GM23338 (cell line): ENCODE measurements around the gene CDK17. TPM values are rescaled to one million over a fixed set of nuclear protein-coding genes. Genes with fewer than 3 reads are reported as not detected.

ENCODE experiments used
- ATAC-seq: fragments of 200-7000 bp; cut with Tn5 transposase; 3 replicates; pipeline ENCODE4 v1.9.1; 2020
- DNase-seq: peaks from one replicate; pipeline ENCODE4 v3.0.0-alpha.2; 2015; ENCODE audit warnings: low spot score
- H2AFZ ChIP-seq: fragments of 200-600 bp; sonication (generic); 2 replicates; pipeline ENCODE4 v1.8.0; 2016; ENCODE audit warnings: antibody characterized with exemption, mild to moderate bottlenecking, moderate library complexity
- H3F3A ChIP-seq: fragments of 200-600 bp; sonication (generic); replicated peaks from 2 replicates; pipeline ENCODE4 v1.8.0; 2017; ENCODE audit warnings: antibody characterized with exemption, mixed run types, low read depth
- H3K27ac ChIP-seq: fragments of 200-600 bp; sonication (generic); 2 replicates; pipeline ENCODE4 v1.6.1; 2016; ENCODE audit warnings: low read depth
- H3K27me3 ChIP-seq: fragments of 200-600 bp; sonication (generic); 2 replicates; pipeline ENCODE4 v1.8.0; 2016; ENCODE audit warnings: mild to moderate bottlenecking, mixed run types, moderate library complexity; ENCODE audit not compliant: insufficient read depth
- H3K36me3 ChIP-seq: fragments of 200-600 bp; sonication (generic); 2 replicates; pipeline ENCODE4 v1.8.0; 2016; ENCODE audit warnings: mild to moderate bottlenecking; ENCODE audit not compliant: insufficient read depth
- H3K4me1 ChIP-seq: fragments of 200-600 bp; sonication (generic); 2 replicates; pipeline ENCODE4 v1.8.0; 2016; ENCODE audit warnings: mild to moderate bottlenecking, moderate library complexity; ENCODE audit not compliant: insufficient read depth
- H3K4me2 ChIP-seq: fragments of 200-600 bp; sonication (generic); 2 replicates; pipeline ENCODE4 v1.7.1; 2017; ENCODE audit warnings: mixed run types
- H3K4me3 ChIP-seq: fragments of 200-600 bp; sonication (generic); 2 replicates; pipeline ENCODE4 v1.6.1; 2016; ENCODE audit warnings: mixed run types
- H3K79me2 ChIP-seq: fragments of 200-600 bp; sonication (generic); replicated peaks from 2 replicates; pipeline ENCODE4 v1.8.0; 2017; ENCODE audit warnings: mild to moderate bottlenecking; ENCODE audit not compliant: insufficient read depth
- H3K9me2 ChIP-seq: fragments of 200-600 bp; sonication (generic); 2 replicates; pipeline ENCODE4 v1.8.0; 2017; ENCODE audit not compliant: insufficient read depth
- H4K20me1 ChIP-seq: fragments of 200-600 bp; sonication (generic); replicated peaks from 2 replicates; pipeline ENCODE4 v1.8.0; 2017; ENCODE audit warnings: mild to moderate bottlenecking; ENCODE audit not compliant: insufficient read depth
- H3K27ac Mint-ChIP-seq: 2 replicates; pipeline ENCODE4 v1.8.0; 2020; ENCODE audit warnings: inconsistent platforms, mild to moderate bottlenecking, moderate library complexity, mixed read lengths
- H3K27me3 Mint-ChIP-seq: 3 replicates; pipeline ENCODE4 v1.8.0; 2022; ENCODE audit warnings: low read depth, mild to moderate bottlenecking, moderate library complexity, mixed read lengths, inconsistent platforms; ENCODE audit not compliant: insufficient read depth, poor library complexity
- H3K36me3 Mint-ChIP-seq: 3 replicates; pipeline ENCODE4 v1.8.0; 2021; ENCODE audit warnings: low read depth, mild to moderate bottlenecking, inconsistent platforms, moderate library complexity, mixed read lengths
- H3K4me1 Mint-ChIP-seq: 3 replicates; pipeline ENCODE4 v1.8.0; 2020; ENCODE audit warnings: mild to moderate bottlenecking, inconsistent platforms, mixed read lengths
- H3K4me3 Mint-ChIP-seq: 3 replicates; pipeline ENCODE4 v1.8.0; 2021; ENCODE audit warnings: moderate library complexity, mild to moderate bottlenecking, inconsistent platforms, mixed read lengths
- H3K9me3 Mint-ChIP-seq: 3 replicates; pipeline ENCODE4 v1.8.0; 2020; ENCODE audit warnings: moderate library complexity, mild to moderate bottlenecking, inconsistent platforms, mixed read lengths
- CTCF ChIP-seq, 2 experiments: fragments of 200-600 bp in 1 of 2; sonication (generic) in 1 of 2; conservative IDR thresholded peaks; 2 replicates each; pipeline versions ENCODE4 v1.5.1 to v1.6.1; 2016 to 2017; ENCODE audit warnings: antibody characterized with exemption in 2 of 2, low read depth in 2 of 2, mild to moderate bottlenecking in 2 of 2, moderate library complexity in 1 of 2
- ETS1 ChIP-seq: IDR thresholded peaks from 2 replicates; pipeline ENCODE4 v1.6.1; 2016; ENCODE audit warnings: antibody characterized with exemption
- EZH2 ChIP-seq: fragments of 200-600 bp; sonication (generic); IDR thresholded peaks from one replicate; pipeline ENCODE4 v1.8.0; 2017; ENCODE audit warnings: antibody characterized with exemption, mild to moderate bottlenecking, low read depth; ENCODE audit not compliant: unreplicated experiment
- EZH2phosphoT487 ChIP-seq: fragments of 200-600 bp; sonication (generic); IDR thresholded peaks from one replicate; pipeline ENCODE4 v1.8.1; 2018; ENCODE audit warnings: antibody characterized with exemption; ENCODE audit not compliant: unreplicated experiment
- JUNB ChIP-seq: IDR thresholded peaks from one replicate; pipeline ENCODE4 v1.6.1; 2016; ENCODE audit warnings: antibody characterized with exemption; ENCODE audit not compliant: unreplicated experiment
- NANOG ChIP-seq: IDR thresholded peaks from 2 replicates; pipeline ENCODE4 v1.6.1; 2016; ENCODE audit warnings: antibody characterized with exemption, borderline replicate concordance
- POLR2AphosphoS5 ChIP-seq: IDR thresholded peaks from 2 replicates; pipeline ENCODE4 v1.6.1; 2016; ENCODE audit warnings: antibody characterized with exemption, low read depth
- REST ChIP-seq: IDR thresholded peaks from one replicate; pipeline ENCODE4 v1.6.1; 2018; ENCODE audit warnings: antibody characterized with exemption; ENCODE audit not compliant: unreplicated experiment
- STAT1 ChIP-seq: IDR thresholded peaks from one replicate; pipeline ENCODE4 v1.6.1; 2016; ENCODE audit warnings: antibody characterized with exemption; ENCODE audit not compliant: unreplicated experiment
- ZNF114 ChIP-seq: fragments of 250-450 bp; sonication (Bioruptor Pico); IDR thresholded peaks from 2 replicates; pipeline ENCODE4 v1.5.0; 2020; ENCODE audit warnings: mild to moderate bottlenecking, moderate library complexity
- ZNF331 ChIP-seq: fragments of 250-450 bp; sonication (Bioruptor Pico); IDR thresholded peaks from 2 replicates; pipeline ENCODE4 v1.5.0; 2020; ENCODE audit warnings: low read depth, mild to moderate bottlenecking, moderate library complexity
- polyA plus RNA-seq: library from polyadenylated mRNA; unstranded; fragments of >200 nt; fragmentation: Nextera tagmentation; extraction: Ambion mirVana; gene quantifications from 2 replicates; pipeline ENCODE4 v1.2.1, GENCODE V29; 2016
- total RNA-seq: library from RNA; depleted of rRNA; stranded (reverse); fragments of >200 nt; shearing (Covaris generic); gene quantifications from 2 replicates; pipeline ENCODE4 v1.2.3, GENCODE V29; 2014

CDK17 gene
- total and polyA plus RNA-seq, 2 experiments from 2014 or later = 7.6 to 34.2 TPM

- no peaks in the 10 kb centered on the region for H3K27me3 ChIP-seq
- H3K79me2 ChIP-seq = no peaks in the 10 kb centered on the region
- H3K4me1 ChIP-seq = no peaks in the 10 kb centered on the region
- Mint-ChIP-seq H3K36me3 (peaks cover 16% of the 10 kb centered on the region; the same call in 2 of the 3 replicates), H3K27me3 (no peaks in the 10 kb centered on the region), H3K9me3 (no peaks in the 10 kb centered on the region), H3K4me1 (peaks cover 7% of the 10 kb centered on the region), H3K4me3 (no peak overlapping the region), H3K27ac (no peak overlapping the region)
- DNase-seq (no peak), ATAC-seq (no peak)
- TF ChIP-seq REST (no peak), EZH2phosphoT487 (no peak), ZNF114 (CRISPR knock-in tag) (no peak), NANOG (no peak), POLR2AphosphoS5 (no peak), STAT1 (no peak), JUNB (no peak), CTCF (conservative IDR thresholded peaks at IDR 0.05; ENCODE audit: low read depth in 2 of 2) (no peak)
- no peak overlapping the region for H3K4me3 ChIP-seq
- H3K36me3 ChIP-seq = peaks cover 5% of the 10 kb centered on the region; the same call in 1 of the 2 replicates
- no peak overlapping the region for H3K4me2 ChIP-seq
- H3K27ac ChIP-seq = no peak overlapping the region
- H4K20me1 ChIP-seq = peaks cover 7% of the 10 kb centered on the region; the same call in 1 of the 2 replicates
- H3K9me2 ChIP-seq = 0 out of 2 replicates have a peak, but pooled peaks cover 4% of the 10 kb centered on the region
- H3F3A ChIP-seq = no peaks in the 10 kb centered on the region
- no peak overlapping the region for H2AFZ ChIP-seq
Measured at GRCh38 chr12:96256672-96257361, 143.4 kb downstream of the CDK17 start.

- no peak overlapping the region for H3K4me3 Mint-ChIP-seq
- DNase-seq = no peak
- TF ChIP-seq STAT1 (no peak), EZH2 (no peak), REST (no peak), ZNF114 (CRISPR knock-in tag) (no peak), ZNF331 (CRISPR knock-in tag) (no peak), ETS1 (no peak), CTCF (conservative IDR thresholded peaks at IDR 0.05; ENCODE audit: low read depth in 2 of 2) (no peak)
Measured at GRCh38 chr12:96255077-96255476, 145.2 kb downstream of the CDK17 start.

More at GRCh38 chr12:96255077-96255476, 145.2 kb downstream of the CDK17 start:
- Mint-ChIP-seq H3K27me3 (no peaks in the 10 kb centered on the region), H3K27ac (no peak overlapping the region), H3K4me1 (peaks cover 7% of the 10 kb centered on the region), H3K9me3 (no peaks in the 10 kb centered on the region), H3K36me3 (peaks cover 6% of the 10 kb centered on the region; the same call in 2 of the 3 replicates)
- H3F3A ChIP-seq = no peaks in the 10 kb centered on the region
- no peaks in the 10 kb centered on the region for H3K4me1 ChIP-seq
- ATAC-seq = no peak
- no peaks in the 10 kb centered on the region for H3K79me2 ChIP-seq
- H4K20me1 ChIP-seq = peaks cover 7% of the 10 kb centered on the region; the same call in 1 of the 2 replicates
- no peak overlapping the region for H3K4me2 ChIP-seq
- H3K4me3 ChIP-seq = no peak overlapping the region
- H3K27me3 ChIP-seq = no peaks in the 10 kb centered on the region
- H2AFZ ChIP-seq = no peak overlapping the region
- H3K9me2 ChIP-seq = 0 out of 2 replicates have a peak, but pooled peaks cover 4% of the 10 kb centered on the region
- H3K36me3 ChIP-seq = peaks cover 5% of the 10 kb centered on the region; the same call in 1 of the 2 replicates
- H3K27ac ChIP-seq = no peak overlapping the region
